C4-2B (cell line): ENCODE measurements around the gene NAA25.

ENCODE experiments used
- H3K27ac ChIP-seq: fragments of 450-650 bp; 2 replicates; pipeline ENCODE4 v1.5.1; 2017
- CTCF ChIP-seq: fragments of 450-650 bp; conservative IDR thresholded peaks from 2 replicates; pipeline ENCODE4 v1.5.1; 2017; ENCODE audit warnings: mild to moderate bottlenecking
- ZFX ChIP-seq: fragments of 450-650 bp; IDR thresholded peaks from 2 replicates; pipeline ENCODE4 v1.6.1; 2017

The NAA25 gene

GRCh38 chr12:111992464-111992863 is 116.1 kb downstream of the NAA25 start:
- H3K27ac ChIP-seq: no peak overlapping the region; the same call in 1 of the 2 replicates
- TF ChIP-seq CTCF (no peak), ZFX (no peak)

- no peak overlapping the region for H3K27ac ChIP-seq
- no peak for TF ChIP-seq CTCF
- no peak for TF ChIP-seq ZFX
These were observed 116.6 kb downstream of the NAA25 start for GRCh38 chr12:111991946-111992345.

- H3K27ac ChIP-seq: no peak overlapping the region
- TF ChIP-seq CTCF (no peak), ZFX (no peak)
These were observed 117.0 kb downstream of the NAA25 start for GRCh38 chr12:111991535-111991934.

GRCh38 chr12:111984820-111985219 is 123.8 kb downstream of the NAA25 start:
- TF ChIP-seq ZFX (no peak), CTCF (no peak)
- H3K27ac ChIP-seq: no peak overlapping the region

GRCh38 chr12:111981987-111982386 is 126.6 kb downstream of the NAA25 start:
- TF ChIP-seq CTCF: no peak

GRCh38 chr12:111980598-111980997 is 128.0 kb downstream of the NAA25 start:
- TF ChIP-seq ZFX: no peak
- TF ChIP-seq CTCF: no peak
- H3K27ac ChIP-seq: no peak overlapping the region

More at GRCh38 chr12:111981987-111982386, 126.6 kb downstream of the NAA25 start:
- no peak overlapping the region for H3K27ac ChIP-seq

GRCh38 chr12:111978545-111978944 is 130.0 kb downstream of the NAA25 start:
- no peak overlapping the region for H3K27ac ChIP-seq
- TF ChIP-seq ZFX: no peak
- no peak for TF ChIP-seq CTCF
